RCC 7860 (cell line): ENCODE measurements around the gene PPP2R5D.
"Not testable (repeated sequence)": the region's sequence is repeated elsewhere in the genome, so short reads cannot be mapped to it uniquely, and the experiment has no call there.

ENCODE experiments used
- DNase-seq: peaks from one replicate; pipeline ENCODE4 v3.0.0-alpha.2; 2015; ENCODE audit warnings: low spot score
- FAIRE-seq: peaks from 2 replicates; lab custom pipeline; 2012; peaks lifted over from hg19 to GRCh38; lab: Jason Lieb, UNC

The PPP2R5D gene

DNA sequence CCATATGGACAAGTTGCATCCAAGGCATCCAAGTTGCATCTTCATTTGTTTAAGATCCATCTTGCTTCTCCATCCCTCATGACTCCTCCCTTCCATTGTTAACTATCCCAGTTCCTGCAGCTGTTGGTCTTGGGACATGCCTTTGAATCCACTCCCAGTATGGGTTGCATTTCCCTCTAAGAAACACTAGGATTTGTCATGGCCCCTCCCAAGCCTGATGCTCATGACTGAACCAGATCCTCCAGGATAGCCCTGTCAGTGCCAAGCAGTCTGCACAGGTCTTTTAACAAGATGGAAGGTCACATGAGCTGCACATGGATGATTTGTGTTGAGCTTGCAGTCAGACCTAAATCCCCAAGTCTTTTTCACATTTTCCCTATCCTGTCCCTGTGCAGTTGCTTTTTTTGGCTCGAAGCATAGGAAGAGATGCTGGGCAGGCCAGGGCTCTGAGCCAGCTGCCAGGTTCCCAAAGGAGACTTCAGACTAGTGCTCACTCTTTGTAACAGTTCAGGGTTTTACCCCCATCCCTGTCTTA, 4.2 kb downstream of the PPP2R5D start:
- FAIRE-seq (no peak), DNase-seq (no peak)

- no peak for DNase-seq
- no peak for FAIRE-seq
These were observed 5.6 kb downstream of the PPP2R5D start for GRCh38 chr6:42989923-42990322.

GRCh38 chr6:42993445-42993844, 9.1 kb downstream of the PPP2R5D start:
- DNase-seq: no peak
- FAIRE-seq: no peak

DNA sequence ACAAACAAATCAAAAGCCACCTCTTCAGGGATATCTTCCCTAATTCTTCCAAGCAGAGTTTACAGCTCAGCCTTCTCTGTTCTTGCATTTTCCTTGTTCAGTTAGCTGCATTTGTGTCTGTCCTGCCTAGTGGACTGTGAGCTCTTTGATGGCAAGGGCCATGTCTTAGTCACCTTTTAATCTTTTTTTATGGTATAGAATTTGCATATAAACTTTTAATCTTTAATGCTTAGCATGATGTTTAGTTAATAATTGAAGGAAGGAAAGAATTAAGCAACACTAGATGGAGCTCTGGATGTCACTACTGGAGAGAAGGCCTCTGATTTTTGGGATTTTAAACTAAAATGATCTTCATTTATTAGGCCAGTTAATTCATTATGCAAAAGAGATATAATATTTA, 12.1 kb downstream of the PPP2R5D start:
- DNase-seq (peak; percentile 18), FAIRE-seq (peak; percentile 49)

DNA sequence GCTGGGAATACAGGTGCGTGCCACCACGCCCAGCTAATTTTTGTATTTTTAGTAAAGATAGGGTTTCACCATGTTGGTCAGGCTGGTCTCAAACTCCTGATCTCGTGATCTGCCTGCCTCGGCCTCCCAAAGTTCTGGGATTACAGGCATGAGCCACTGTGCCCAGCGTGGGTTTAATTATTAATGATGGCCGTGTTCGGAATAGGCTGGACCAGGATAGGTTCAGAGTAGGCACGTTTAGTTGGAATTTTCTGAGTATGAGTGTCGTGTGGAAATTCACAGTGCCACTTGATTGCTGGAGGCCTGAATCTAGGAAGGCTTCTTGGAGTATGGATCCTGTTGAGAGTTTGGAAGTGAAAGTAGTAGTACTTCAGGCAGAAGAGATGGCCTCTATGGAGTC, 13.8 kb downstream of the PPP2R5D start:
- FAIRE-seq, DNase-seq: not testable (repeated sequence)

DNA sequence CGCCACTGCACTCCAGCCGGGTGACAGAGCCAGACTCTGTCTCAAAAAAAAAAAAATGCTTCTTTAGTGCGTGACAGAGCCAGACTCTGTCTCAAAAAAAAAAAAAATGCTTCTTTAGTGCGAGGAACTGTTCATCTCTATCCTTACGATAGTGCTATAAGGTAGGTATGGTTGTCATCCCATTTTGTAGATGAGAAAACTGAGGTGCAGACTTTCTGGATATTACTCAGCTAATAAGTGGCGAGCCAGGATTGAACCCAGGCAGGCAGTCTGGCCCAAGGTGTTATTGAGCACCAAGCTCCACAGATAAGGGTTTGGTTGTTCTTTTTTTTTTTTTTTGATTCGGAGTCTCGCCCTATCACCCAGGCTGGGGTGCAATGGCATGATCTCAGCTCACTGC, 17.5 kb downstream of the PPP2R5D start:
- FAIRE-seq: no peak

GRCh38 chr6:43005844-43006243, 21.5 kb downstream of the PPP2R5D start:
- DNase-seq: no peak
- FAIRE-seq: no peak

More for the DNA sequence above, 17.5 kb downstream of the PPP2R5D start:
- DNase-seq: no peak

DNA sequence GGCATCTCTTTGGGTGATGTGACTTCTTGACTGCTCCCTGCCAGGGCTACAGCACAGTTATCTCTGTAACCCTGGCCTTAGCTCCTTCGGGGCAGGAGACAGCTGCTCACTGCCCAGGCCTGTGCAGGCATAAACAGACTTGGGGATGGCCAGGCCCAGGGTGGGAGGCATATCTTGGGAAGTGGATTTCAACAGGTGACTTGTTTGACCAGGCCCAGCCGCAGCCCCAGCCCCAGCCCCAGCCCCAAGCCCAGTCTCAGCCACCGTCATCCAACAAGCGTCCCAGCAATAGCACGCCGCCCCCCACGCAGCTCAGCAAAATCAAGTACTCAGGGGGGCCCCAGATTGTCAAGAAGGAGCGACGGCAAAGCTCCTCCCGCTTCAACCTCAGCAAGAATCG, 21.9 kb downstream of the PPP2R5D start:
- DNase-seq (no peak), FAIRE-seq (no peak)

DNA sequence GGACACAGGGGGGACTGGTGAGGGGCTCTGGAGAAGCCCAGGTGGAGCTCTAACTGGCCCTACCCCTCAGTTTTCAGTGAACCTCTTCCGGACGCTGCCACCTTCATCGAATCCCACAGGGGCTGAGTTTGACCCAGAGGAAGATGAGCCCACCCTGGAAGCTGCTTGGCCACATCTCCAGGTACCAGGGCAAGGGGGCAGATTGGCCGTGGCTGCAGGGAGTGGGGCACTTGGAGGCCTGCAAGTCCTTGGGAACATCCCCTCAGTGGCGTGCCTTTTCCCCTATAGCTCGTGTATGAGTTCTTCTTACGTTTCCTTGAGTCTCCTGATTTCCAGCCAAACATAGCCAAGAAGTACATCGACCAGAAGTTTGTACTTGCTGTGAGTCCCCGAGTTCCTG, 22.8 kb downstream of the PPP2R5D start:
- FAIRE-seq: no peak
- DNase-seq: no peak

GRCh38 chr6:43009124-43009523, 24.8 kb downstream of the PPP2R5D start:
- DNase-seq (no peak), FAIRE-seq (no peak)

DNA sequence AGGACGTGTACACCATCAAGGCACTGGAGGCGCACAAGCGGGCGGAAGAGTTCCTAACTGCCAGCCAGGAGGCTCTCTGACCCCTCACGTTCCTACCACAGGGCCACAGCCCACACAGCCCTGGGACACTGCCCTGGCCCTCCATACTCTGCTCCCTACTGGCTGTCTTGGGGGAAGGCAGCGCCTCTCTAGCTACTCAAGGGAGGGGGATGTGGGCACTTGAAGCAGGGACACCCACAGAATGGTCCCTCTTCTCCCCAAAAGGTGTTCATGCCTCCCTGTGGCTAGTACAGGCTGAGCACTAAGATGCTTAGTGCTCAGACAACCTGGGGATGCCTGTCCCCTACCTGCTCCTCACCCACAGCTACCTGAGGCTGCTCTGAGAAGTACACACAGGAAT, 26.8 kb downstream of the PPP2R5D start:
- no peak for DNase-seq

GRCh38 chr6:43012364-43012763, 28.0 kb downstream of the PPP2R5D start:
- FAIRE-seq: no peak
- no peak for DNase-seq

More for the DNA sequence above, 26.8 kb downstream of the PPP2R5D start:
- no peak for FAIRE-seq

- no peak for DNase-seq
These were observed 28.9 kb downstream of the PPP2R5D start for GRCh38 chr6:43013097-43013842.

GRCh38 chr6:43013843-43014433, 29.6 kb downstream of the PPP2R5D start, which contains the start of the genes KLHDC3 and MEA1:
Gene KLHDC3, plus strand, starts transcription at chr6:43014249. Its CDS starts 2,944 bp downstream, at chr6:43017193.
Gene MEA1, minus strand, starts transcription at chr6:43013946. Its CDS starts 133 bp downstream, at chr6:43013813.
- peak; percentile 86 for FAIRE-seq

More at GRCh38 chr6:43013097-43013842, 28.9 kb downstream of the PPP2R5D start:
- FAIRE-seq: no peak

GRCh38 chr6:43014434-43014909, 30.1 kb downstream of the PPP2R5D start:
- DNase-seq (no peak), FAIRE-seq (no peak)

More at GRCh38 chr6:43013843-43014433, 29.6 kb downstream of the PPP2R5D start, which contains the start of the genes KLHDC3 and MEA1:
- DNase-seq: peak; percentile 99

GRCh38 chr6:43016176-43016942, 32.0 kb downstream of the PPP2R5D start:
- DNase-seq: no peak
- no peak for FAIRE-seq

- DNase-seq (no peak), FAIRE-seq (no peak)
These were observed 32.6 kb downstream of the PPP2R5D start for GRCh38 chr6:43016943-43017334.

DNA sequence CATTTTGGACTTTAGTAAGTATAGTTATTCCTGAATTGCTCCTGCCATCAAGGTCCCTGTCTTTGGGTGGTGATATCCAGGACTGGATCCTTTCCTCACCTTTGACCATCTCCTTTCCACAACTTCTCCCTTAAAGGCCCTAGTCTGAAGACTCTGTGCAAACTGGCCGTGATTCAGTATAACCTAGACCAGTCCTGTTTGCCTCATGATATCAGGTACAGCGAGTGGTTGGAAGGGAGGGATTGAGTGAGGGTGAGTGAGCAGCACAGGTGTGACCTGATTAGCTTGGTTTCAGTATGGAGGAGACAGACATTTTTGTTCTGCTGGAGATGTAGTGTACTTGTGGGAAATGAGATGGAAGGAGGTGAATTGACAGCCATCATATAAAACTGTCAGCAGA, 34.8 kb downstream of the PPP2R5D start:
- no peak for FAIRE-seq
- DNase-seq: no peak

DNA sequence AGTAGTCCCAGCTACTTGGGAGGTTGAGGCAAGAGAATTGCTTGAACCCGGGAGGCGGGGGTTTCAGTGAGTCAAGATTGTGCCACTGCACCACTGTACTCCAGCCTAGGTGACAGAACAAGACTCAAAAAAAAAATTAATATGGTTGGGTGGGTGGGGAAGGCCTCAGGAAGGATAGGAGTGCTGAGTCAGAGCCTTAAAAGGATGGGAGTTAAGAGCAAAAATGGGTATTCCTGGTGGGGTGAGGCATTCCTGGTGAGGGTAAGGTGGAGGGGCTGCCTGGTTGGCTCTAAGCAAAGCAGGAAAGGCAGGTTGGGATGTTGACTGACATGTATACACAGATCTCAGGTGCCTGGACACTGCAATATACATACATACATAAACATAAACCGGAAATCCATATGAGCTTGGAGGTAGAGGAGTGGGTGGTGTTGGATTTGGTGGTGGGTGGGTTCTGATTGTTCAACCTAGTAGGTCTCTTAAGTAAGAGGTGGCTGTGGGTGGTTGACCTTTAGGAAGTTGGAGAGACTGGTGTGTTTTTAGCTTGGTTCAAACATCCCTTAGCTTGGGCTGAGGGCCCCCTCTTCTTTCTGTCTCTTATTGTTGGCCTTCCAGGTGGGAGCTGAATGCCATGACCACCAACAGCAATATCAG, 35.8 kb downstream of the PPP2R5D start:
- no peak for FAIRE-seq
- no peak for DNase-seq

DNA sequence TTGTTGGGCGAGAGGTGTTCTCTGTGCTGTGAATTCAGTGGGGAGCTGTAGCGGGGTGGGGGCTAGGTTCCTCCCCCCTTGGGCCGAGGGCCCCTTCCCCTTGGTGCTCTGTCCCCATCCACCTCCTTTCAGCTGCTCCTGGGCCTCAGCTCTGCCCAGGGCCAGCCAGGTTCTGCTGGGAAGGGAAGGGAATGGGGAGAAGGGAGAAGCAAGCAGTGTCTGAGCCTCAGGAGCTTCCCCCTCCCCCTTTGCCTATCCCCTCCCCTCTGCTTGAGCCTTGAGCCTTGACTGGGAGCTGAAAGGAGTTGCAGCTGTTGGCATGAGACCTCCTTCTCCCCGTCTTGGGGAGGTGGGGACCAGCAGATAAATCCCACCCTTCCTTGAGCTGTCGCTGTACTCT, 36.5 kb downstream of the PPP2R5D start:
- DNase-seq (no peak), FAIRE-seq (no peak)
